ENCODE measurements around the gene TANGO6.
A peak's percentile ranks its signal among the peaks of the same experiment; 100 is the strongest.

TANGO6 gene

GRCh38 chr16:69105501-69106361 is 262.4 kb downstream of the TANGO6 start, which contains the start of gene HAS3:
TSS of gene HAS3 (plus strand) at chr16:69105653. CDS start at chr16:69109396, 3,743 bp downstream.
- DNase-seq (ENCODE audit: low spot score) = peak; percentile 86

GRCh38 chr16:69106491-69107315 is 263.4 kb downstream of the TANGO6 start:
- peak; percentile 79 for DNase-seq (ENCODE audit: low spot score)

GRCh38 chr16:69107316-69107962 is 264.1 kb downstream of the TANGO6 start:
- peak; percentile 57 for DNase-seq (ENCODE audit: low spot score)

- peak; percentile 62 for DNase-seq (ENCODE audit: low spot score)
Measured at GRCh38 chr16:69108064-69108904, 265.0 kb downstream of the TANGO6 start.

- no peak for DNase-seq (ENCODE audit: low spot score)
Measured at GRCh38 chr16:69108905-69109252, 265.5 kb downstream of the TANGO6 start.

- no peak for DNase-seq (ENCODE audit: low spot score)
Measured at GRCh38 chr16:69109486-69110270, 266.3 kb downstream of the TANGO6 start.

GRCh38 chr16:69110406-69110805 is 267.1 kb downstream of the TANGO6 start:
- no peak for DNase-seq (ENCODE audit: low spot score)

GRCh38 chr16:69111216-69111875 is 268.0 kb downstream of the TANGO6 start:
- DNase-seq (ENCODE audit: low spot score) = no peak

- DNase-seq (ENCODE audit: low spot score) = no peak
Measured at GRCh38 chr16:69111876-69112230, 268.5 kb downstream of the TANGO6 start.

- DNase-seq (ENCODE audit: low spot score) = peak; percentile 90
Measured at GRCh38 chr16:69112285-69113129, 269.2 kb downstream of the TANGO6 start.

GRCh38 chr16:69113216-69113615 is 269.9 kb downstream of the TANGO6 start:
- DNase-seq (ENCODE audit: low spot score) = no peak

GRCh38 chr16:69114346-69114975 is 271.1 kb downstream of the TANGO6 start:
- no peak for DNase-seq (ENCODE audit: low spot score)

GRCh38 chr16:69114976-69115355 is 271.6 kb downstream of the TANGO6 start:
- no peak for DNase-seq (ENCODE audit: low spot score)

GRCh38 chr16:69115361-69115760 is 272.0 kb downstream of the TANGO6 start:
- no peak for DNase-seq (ENCODE audit: low spot score)

GRCh38 chr16:69115837-69116236 is 272.5 kb downstream of the TANGO6 start:
- DNase-seq (ENCODE audit: low spot score) = no peak

- no peak for DNase-seq (ENCODE audit: low spot score)
Measured at GRCh38 chr16:69116256-69116875, 273.0 kb downstream of the TANGO6 start.

- DNase-seq (ENCODE audit: low spot score) = no peak
Measured at GRCh38 chr16:69116906-69117305, 273.6 kb downstream of the TANGO6 start.

GRCh38 chr16:69118468-69118867 is 275.1 kb downstream of the TANGO6 start:
- DNase-seq (ENCODE audit: low spot score) = no peak

All from iPS-NIHi11 (cell line).